Loucy (cell line): ENCODE data around the gene ATP10D.

Experiments used
- H2AFZ ChIP-seq: fragments of 200-600 bp; sonication (generic); 2 replicates; pipeline ENCODE4 v1.6.0; 2016; ENCODE audit warnings: antibody characterized with exemption, mild to moderate bottlenecking, low read length, moderate library complexity
- H3F3A ChIP-seq: fragments of 200-600 bp; 2 replicates; pipeline ENCODE4 v1.6.0; 2016; ENCODE audit warnings: antibody characterized with exemption, low read depth, mild to moderate bottlenecking
- H3K27me3 ChIP-seq: fragments of 200-600 bp; sonication (generic); 2 replicates; pipeline ENCODE4 v1.6.1; 2014; ENCODE audit warnings: low read length, mild to moderate bottlenecking; ENCODE audit not compliant: insufficient read depth, poor library complexity, severe bottlenecking
- H3K36me3 ChIP-seq: fragments of 200-600 bp; sonication (generic); 2 replicates; pipeline ENCODE4 v1.6.1; 2016; ENCODE audit warnings: low read length; ENCODE audit not compliant: insufficient read depth
- H3K4me1 ChIP-seq: fragments of 200-600 bp; sonication (generic); 2 replicates; pipeline ENCODE4 v1.5.1; 2014; ENCODE audit warnings: low read length, mild to moderate bottlenecking; ENCODE audit not compliant: insufficient read depth, poor library complexity, severe bottlenecking
- H3K4me2 ChIP-seq: fragments of 200-600 bp; sonication (generic); 2 replicates; pipeline ENCODE4 v1.6.0; 2014; ENCODE audit warnings: antibody characterized with exemption, low read length, low read depth, mild to moderate bottlenecking; ENCODE audit not compliant: poor library complexity, severe bottlenecking
- H3K4me3 ChIP-seq: fragments of 200-600 bp; sonication (generic); 2 replicates; pipeline ENCODE4 v1.5.1; 2014; ENCODE audit warnings: low read length, mild to moderate bottlenecking, mixed read lengths; ENCODE audit not compliant: poor library complexity, severe bottlenecking
- H3K79me2 ChIP-seq: fragments of 200-600 bp; sonication (generic); 2 replicates; pipeline ENCODE4 v1.6.1; 2014; ENCODE audit warnings: low read length; ENCODE audit not compliant: insufficient read depth
- H3K9ac ChIP-seq: fragments of 200-600 bp; sonication (generic); 2 replicates; pipeline ENCODE4 v1.6.0; 2014; ENCODE audit warnings: mild to moderate bottlenecking, low read depth, low read length, moderate library complexity; ENCODE audit not compliant: poor library complexity, severe bottlenecking
- H3K9me2 ChIP-seq: fragments of 200-600 bp; sonication (generic); replicated peaks from 2 replicates; pipeline ENCODE4 v1.6.1; 2016; ENCODE audit warnings: low read depth, low read length, mixed read lengths
- H3K9me3 ChIP-seq: fragments of 200-600 bp; sonication (generic); 2 replicates; pipeline ENCODE4 v1.6.1; 2014; ENCODE audit warnings: mild to moderate bottlenecking, antibody characterized with exemption, low read length, low read depth; ENCODE audit not compliant: insufficient read depth
- H4K20me1 ChIP-seq: fragments of 200-600 bp; sonication (generic); 2 replicates; pipeline ENCODE4 v1.6.0; 2014; ENCODE audit warnings: antibody characterized with exemption, low read length, mild to moderate bottlenecking; ENCODE audit not compliant: insufficient read depth, poor library complexity, severe bottlenecking
- CTCF ChIP-seq: fragments of 200-600 bp; sonication (generic); conservative IDR thresholded peaks from 2 replicates; pipeline ENCODE4 v1.5.1; 2014; ENCODE audit warnings: mild to moderate bottlenecking, antibody characterized with exemption, low read length
- EZH2phosphoT487 ChIP-seq: fragments of 200-600 bp; IDR thresholded peaks from 2 replicates; pipeline ENCODE4 v1.6.1; 2018; ENCODE audit warnings: antibody characterized with exemption, mild to moderate bottlenecking, moderate library complexity, borderline replicate concordance

Gene ATP10D

GRCh38 chr4:47557255-47557654 lies 72.2 kb downstream of the ATP10D start:
- H3K4me1 ChIP-seq = peaks cover 11% of the 10 kb centered on the region
- no peaks in the 10 kb centered on the region for H3K9me3 ChIP-seq
- no peak overlapping the region for H2AFZ ChIP-seq
- H3K9ac ChIP-seq = no peak overlapping the region
- no peaks in the 10 kb centered on the region for H3K79me2 ChIP-seq
- no peaks in the 10 kb centered on the region for H4K20me1 ChIP-seq
- no peak overlapping the region for H3K4me3 ChIP-seq
- no peaks in the 10 kb centered on the region for H3K36me3 ChIP-seq
- TF ChIP-seq CTCF = no peak
- no peak for TF ChIP-seq EZH2phosphoT487
- no peak overlapping the region for H3K4me2 ChIP-seq
- H3K27me3 ChIP-seq = no peaks in the 10 kb centered on the region
- H3K9me2 ChIP-seq = no peaks in the 10 kb centered on the region
- H3F3A ChIP-seq = no peaks in the 10 kb centered on the region

GRCh38 chr4:47560682-47561081 lies 75.6 kb downstream of the ATP10D start:
- H3F3A ChIP-seq = no peaks in the 10 kb centered on the region
- H3K36me3 ChIP-seq = no peaks in the 10 kb centered on the region
- H3K27me3 ChIP-seq = no peaks in the 10 kb centered on the region
- H3K4me3 ChIP-seq = no peak overlapping the region
- no peaks in the 10 kb centered on the region for H3K9me2 ChIP-seq
- H3K9ac ChIP-seq = no peak overlapping the region
- H3K79me2 ChIP-seq = no peaks in the 10 kb centered on the region
- no peaks in the 10 kb centered on the region for H3K9me3 ChIP-seq
- TF ChIP-seq CTCF (no peak), EZH2phosphoT487 (no peak)
- H4K20me1 ChIP-seq = no peaks in the 10 kb centered on the region
- no peak overlapping the region for H3K4me2 ChIP-seq
- H3K4me1 ChIP-seq = peaks cover 28% of the 10 kb centered on the region
- H2AFZ ChIP-seq = no peak overlapping the region

- no peaks in the 10 kb centered on the region for H3K36me3 ChIP-seq
- H3F3A ChIP-seq = no peaks in the 10 kb centered on the region
- no peaks in the 10 kb centered on the region for H3K79me2 ChIP-seq
- no peak overlapping the region for H3K4me2 ChIP-seq
- no peak overlapping the region for H3K4me3 ChIP-seq
- peaks cover 33% of the 10 kb centered on the region for H3K4me1 ChIP-seq
- H4K20me1 ChIP-seq = no peaks in the 10 kb centered on the region
- no peaks in the 10 kb centered on the region for H3K27me3 ChIP-seq
- no peaks in the 10 kb centered on the region for H3K9me2 ChIP-seq
- no peaks in the 10 kb centered on the region for H3K9me3 ChIP-seq
- no peak overlapping the region for H3K9ac ChIP-seq
- no peak overlapping the region for H2AFZ ChIP-seq
- TF ChIP-seq CTCF (no peak), EZH2phosphoT487 (no peak)
Measured at GRCh38 chr4:47561331-47561730, 76.3 kb downstream of the ATP10D start.
